GM12878 (cell line): Measurements from ENCODE around the gene ADCY1. TPM values are rescaled to one million over a fixed set of nuclear protein-coding genes. Genes with fewer than 3 reads are reported as not detected.

Experiments
- ATAC-seq: fragments of 200-7000 bp; cut with Tn5 transposase; 3 replicates; pipeline ENCODE4 v1.9.1; 2020; ENCODE audit warnings: mild to moderate bottlenecking, moderate library complexity
- BruUV-seq: library from RNA; stranded (reverse); fragments of 400-500 nt; replicated peaks from 2 replicates; lab custom pipeline; 2021; lab: Mats Ljungman, UMichigan
- CTCF ChIA-PET: fragments of 300-600 bp; sonication (Branson Sonifier 250); formaldehyde crosslinking; extraction: SDS; loops from one replicate; lab custom pipeline; 2021; ENCODE audit warnings: inconsistent platforms; lab: Yijun Ruan, JAX
- POLR2A ChIA-PET: fragments of 350-600 bp; formaldehyde crosslinking; extraction: SDS; loops from one replicate; lab custom pipeline; 2021; ENCODE audit warnings: inconsistent platforms; lab: Charles Lee
- RAD21 ChIA-PET: fragments of 300-600 bp; sonication (Branson Sonifier 250); formaldehyde crosslinking; loops from one replicate; lab custom pipeline; 2023; ENCODE audit warnings: antibody characterized with exemption; ENCODE audit not compliant: unreplicated experiment; lab: Charles Lee
- SMC1A ChIA-PET: fragments of 300-600 bp; sonication (Branson Sonifier 250); formaldehyde crosslinking; loops from one replicate; lab custom pipeline; 2023; ENCODE audit not compliant: unreplicated experiment, uncharacterized antibody; lab: Charles Lee
- DNase-seq: peaks from one replicate; pipeline ENCODE4 v3.0.0-alpha.2; 2011; ENCODE audit warnings: low read depth, low spot score
- FAIRE-seq: peaks from 3 replicates; lab custom pipeline; 2011; peaks lifted over from hg19 to GRCh38; lab: Jason Lieb, UNC
- H2AFZ ChIP-seq: 2 replicates; pipeline ENCODE4 v1.6.0; 2011; ENCODE audit warnings: low read depth, low read length, control low read depth; ENCODE audit not compliant: control insufficient read depth
- H3K27ac ChIP-seq: 2 replicates; pipeline ENCODE4 v1.5.1; 2011; ENCODE audit warnings: control low read depth; ENCODE audit not compliant: control insufficient read depth, insufficient read depth
- H3K27me3 ChIP-seq, 2 experiments: replicated peaks in 1 of 2; 2 replicates each; pipeline versions ENCODE4 v1.6.0 to v1.6.1; 2011; ENCODE audit warnings: low read length in 1 of 2; ENCODE audit not compliant: control insufficient read depth in 2 of 2, insufficient read depth in 2 of 2
- H3K36me3 ChIP-seq, 2 experiments: 2 replicates each; pipeline ENCODE4 v1.5.1; 2011; ENCODE audit warnings: low read length in 1 of 2; ENCODE audit not compliant: control insufficient read depth in 2 of 2, insufficient read depth in 2 of 2
- H3K4me1 ChIP-seq: 2 replicates; pipeline ENCODE4 v1.6.1; 2011; ENCODE audit warnings: mild to moderate bottlenecking, low read length, moderate library complexity, mixed read lengths; ENCODE audit not compliant: control insufficient read depth, insufficient read depth
- H3K4me2 ChIP-seq: 2 replicates; pipeline ENCODE4 v1.6.0; 2011; ENCODE audit warnings: control low read depth; ENCODE audit not compliant: control insufficient read depth, insufficient read depth
- H3K4me3 ChIP-seq: fragments of 200-600 bp; sonication (generic); 2 replicates; pipeline ENCODE4 v1.5.1; 2016
- H3K79me2 ChIP-seq: 2 replicates; pipeline ENCODE4 v1.6.0; 2011; ENCODE audit warnings: low read length; ENCODE audit not compliant: control insufficient read depth, insufficient read depth
- H3K9ac ChIP-seq: 2 replicates; pipeline ENCODE4 v1.8.0; 2011; ENCODE audit warnings: low read length, control low read depth, mixed read lengths; ENCODE audit not compliant: control insufficient read depth, insufficient read depth
- H3K9me3 ChIP-seq: replicated peaks from 3 replicates; pipeline ENCODE4 v1.5.1; 2011; ENCODE audit warnings: mild to moderate bottlenecking, low read length; ENCODE audit not compliant: control insufficient read depth, insufficient read depth
- H4K20me1 ChIP-seq: 2 replicates; pipeline ENCODE4 v1.6.0; 2011; ENCODE audit not compliant: control insufficient read depth, insufficient read depth
- LARP7 ChIP-seq: fragments of 450-650 bp; IDR thresholded peaks from 2 replicates; pipeline ENCODE4 v1.6.1; 2017; ENCODE audit warnings: mild to moderate bottlenecking
- NR2C1 ChIP-seq: fragments of 450-650 bp; IDR thresholded peaks from 2 replicates; pipeline ENCODE4 v1.6.1; 2017; ENCODE audit warnings: antibody characterized with exemption, mild to moderate bottlenecking, moderate library complexity
- STAT3 ChIP-seq: IDR thresholded peaks from 2 replicates; pipeline ENCODE4 v1.6.1; 2011; ENCODE audit warnings: low read depth, low read length, improper control_type of control experiment
- SUZ12 ChIP-seq: fragments of 200-600 bp; sonication (generic); IDR thresholded peaks from one replicate; pipeline ENCODE4 v1.6.1; 2018; ENCODE audit warnings: antibody characterized with exemption, mild to moderate bottlenecking; ENCODE audit not compliant: unreplicated experiment
- ZNF24 ChIP-seq: fragments of 450-650 bp; IDR thresholded peaks from 2 replicates; pipeline ENCODE4 v1.6.1; 2017; ENCODE audit warnings: antibody characterized with exemption, mild to moderate bottlenecking
- WGBS: methylation state at CpG from one replicate; pipeline ENCODE4 v1.1.6; 2016; ENCODE audit warnings: low lambda C conversion rate; ENCODE audit not compliant: insufficient replicate concordance, insufficient coverage; ENCODE audit errors: missing lambda C conversion rate; 5-methylcytosine and 5-hydroxymethylcytosine counted together
- in situ Hi-C: fragments of 300-500 bp; cut with MboI; formaldehyde crosslinking; loops from 9 replicates; pipeline ENCODE4 v1.14.3; 2018; ENCODE audit warnings: mixed read lengths
- intact Hi-C: fragments of 100-400 bp; cut with micrococcal nuclease; formaldehyde crosslinking; loops from one replicate; pipeline ENCODE4 v1.14.2; 2022; ENCODE audit not compliant: unreplicated experiment
- polyA plus RNA-seq, 11 experiments: library from polyadenylated mRNA; depleted of rRNA in 4 of 11; unstranded in 6 of 11; stranded (reverse) in 5 of 11; fragments of >200 nt; fragmentation: Nextera tagmentation in 4 of 11; fragmentation: Illumina TruSeq in 1 of 11; extraction: Ambion mirVana in 4 of 11; extraction: Trizol in 1 of 11; gene quantifications; 1 replicate in 1 of 11; 2 replicates in 10 of 11; pipeline versions ENCODE4 v1.2.1 to v1.2.3, GENCODE V29; 2011 to 2016; ENCODE audit warnings: inconsistent platforms in 2 of 11, missing spikeins in 2 of 11, low read depth in 1 of 11
- total RNA-seq, 4 experiments: library from RNA; depleted of rRNA in 3 of 4; stranded (reverse); fragments of >200 nt in 3 of 4; fragmentation: Illumina TruSeq in 1 of 4; extraction: Trizol in 1 of 4; gene quantifications; 2 replicates each; pipeline versions ENCODE4 v1.2.1 to v1.2.3, GENCODE V29; 2013 to 2021
- TF ChIP-seq, protein P1 (sequence below): fragments of 450-650 bp; IDR thresholded peaks from 2 replicates; pipeline ENCODE4 v1.6.1; 2017; ENCODE audit warnings: low read depth, mild to moderate bottlenecking, moderate library complexity

Gene ADCY1
- total and polyA plus RNA-seq, 10 of the 15 experiments (the other 5 are each of a cell fraction or from before 2014, with no cell fraction given), result 0.13 to 1.4 (median 0.45) TPM; not detected in 1

DNA sequence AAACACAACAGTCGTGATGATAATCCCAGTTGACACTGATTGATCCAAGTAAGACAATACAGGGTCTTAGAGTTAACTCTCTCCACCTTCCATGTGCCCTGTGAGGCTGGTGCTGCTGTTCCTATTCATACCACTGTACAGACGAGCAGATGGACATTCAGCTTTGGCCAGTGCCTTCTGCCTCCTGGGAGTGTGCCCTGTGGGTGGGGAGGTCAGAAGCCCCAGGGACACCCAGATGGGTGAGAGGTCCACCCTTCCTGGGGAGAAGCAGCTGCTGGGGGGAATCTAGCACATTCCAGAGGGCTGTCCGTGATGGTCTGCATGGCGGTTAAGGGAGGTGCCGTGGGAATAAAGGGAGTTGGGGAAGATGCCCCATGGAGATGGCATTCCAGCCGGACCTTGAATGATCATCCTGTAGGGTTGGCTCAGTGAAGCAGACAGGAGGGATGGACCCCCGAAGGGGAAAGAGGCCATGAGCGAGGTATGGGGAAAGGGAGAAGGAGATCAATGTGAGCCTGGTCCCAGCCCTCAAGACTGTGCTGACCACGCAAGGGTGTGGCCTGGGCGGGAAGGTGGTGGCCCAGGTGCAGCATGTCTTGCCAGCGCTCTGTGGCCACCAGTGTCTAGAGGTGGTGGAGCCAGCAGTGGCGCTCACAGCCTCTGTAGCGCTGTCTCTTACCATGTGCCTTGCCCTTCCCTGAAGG lies 74.0 kb downstream of the ADCY1 start:
- WGBS, result 55% methylated on average over 13 of the region's 13 CpGs
- SMC1A ChIA-PET, result no interaction called here
- no peak overlapping the region for H2AFZ ChIP-seq
- CTCF ChIA-PET, result interaction anchor here (1.8 kb wide), 1 partner anchor 15 kb away, joined by 5 read pairs; no protein-coding TSS in a partner anchor
- in situ Hi-C loops (no loop called here), intact Hi-C loops (no loop called here)
- H3K4me1 ChIP-seq, result no peaks in the 10 kb centered on the region; the same call in 1 of the 2 replicates
- RAD21 ChIA-PET, result no interaction called here
- POLR2A ChIA-PET, result no interaction called here
- ATAC-seq, result no peak
- H3K27me3 ChIP-seq, result no peaks in the 10 kb centered on the region
- no peak overlapping the region for H3K4me3 ChIP-seq
- H3K4me2 ChIP-seq, result no peak overlapping the region
- no peak for TF ChIP-seq LARP7
- TF ChIP-seq NR2C1, result no peak
- TF ChIP-seq STAT3, result no peak
- TF ChIP-seq ZNF24, result no peak
- TF ChIP-seq, protein P1, sequence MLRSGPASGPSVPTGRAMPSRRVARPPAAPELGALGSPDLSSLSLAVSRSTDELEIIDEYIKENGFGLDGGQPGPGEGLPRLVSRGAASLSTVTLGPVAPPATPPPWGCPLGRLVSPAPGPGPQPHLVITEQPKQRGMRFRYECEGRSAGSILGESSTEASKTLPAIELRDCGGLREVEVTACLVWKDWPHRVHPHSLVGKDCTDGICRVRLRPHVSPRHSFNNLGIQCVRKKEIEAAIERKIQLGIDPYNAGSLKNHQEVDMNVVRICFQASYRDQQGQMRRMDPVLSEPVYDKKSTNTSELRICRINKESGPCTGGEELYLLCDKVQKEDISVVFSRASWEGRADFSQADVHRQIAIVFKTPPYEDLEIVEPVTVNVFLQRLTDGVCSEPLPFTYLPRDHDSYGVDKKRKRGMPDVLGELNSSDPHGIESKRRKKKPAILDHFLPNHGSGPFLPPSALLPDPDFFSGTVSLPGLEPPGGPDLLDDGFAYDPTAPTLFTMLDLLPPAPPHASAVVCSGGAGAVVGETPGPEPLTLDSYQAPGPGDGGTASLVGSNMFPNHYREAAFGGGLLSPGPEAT, result no peak
- TF ChIP-seq SUZ12, result no peak
- H3K27ac ChIP-seq, result no peak overlapping the region
- no peak overlapping the region for H3K9ac ChIP-seq
- no peaks in the 10 kb centered on the region for H4K20me1 ChIP-seq
- DNase-seq, result no peak
- no peaks in the 10 kb centered on the region for H3K36me3 ChIP-seq
- no peaks in the 10 kb centered on the region for H3K9me3 ChIP-seq
- no TSS peak for BruUV-seq
- no peak for FAIRE-seq
- no peaks in the 10 kb centered on the region for H3K79me2 ChIP-seq
